K562 (cell line): Measurements from ENCODE around the gene DHRS13.

Experiments used
- CEBPG ChIP-seq, 3 experiments: fragments of 200-800 bp in 1 of 3; sonication (Bioruptor generic) in 1 of 3; sonication (generic) in 1 of 3; formaldehyde crosslinking in 1 of 3; IDR thresholded peaks in 2 of 3; conservative IDR thresholded peaks in 1 of 3; 2 replicates each; pipeline versions ENCODE4 v1.6.1 to v1.8.0; 2016 to 2022; ENCODE audit warnings: missing compliant biosample characterization in 2 of 3, missing genetic modification characterization in 2 of 3, mild to moderate bottlenecking in 1 of 3, missing genetic modification reagents in 1 of 3
- CTCF ChIP-seq, 3 experiments: IDR thresholded peaks in 2 of 3; conservative IDR thresholded peaks in 1 of 3; 2 replicates each; pipeline ENCODE4 v1.5.1; 2011 to 2012; ENCODE audit warnings: low read length in 3 of 3, mild to moderate bottlenecking in 3 of 3, control low read depth in 2 of 3, improper control_type of control experiment in 1 of 3, inconsistent platforms in 1 of 3, low read depth in 1 of 3, mixed read lengths in 1 of 3, moderate library complexity in 1 of 3; ENCODE audit not compliant: insufficient read depth in 2 of 3
- EP300 ChIP-seq: IDR thresholded peaks from 2 replicates; pipeline ENCODE4 v1.6.1; 2012; ENCODE audit warnings: low read length, improper control_type of control experiment
- HDAC8 ChIP-seq: fragments of 450-650 bp; IDR thresholded peaks from 2 replicates; pipeline ENCODE4 v1.6.1; 2016; ENCODE audit warnings: mild to moderate bottlenecking, missing genetic modification characterization, moderate library complexity, missing compliant biosample characterization
- JUN ChIP-seq, 2 experiments: sonication (generic) in 1 of 2; formaldehyde crosslinking in 1 of 2; IDR thresholded peaks; 2 replicates each; pipeline versions ENCODE4 v1.6.1 to v1.8.0; 2012 to 2022; ENCODE audit warnings: borderline replicate concordance in 2 of 2, mild to moderate bottlenecking in 2 of 2, improper control_type of control experiment in 1 of 2, low read depth in 1 of 2, low read length in 1 of 2, missing genetic modification reagents in 1 of 2
- MAX ChIP-seq: sonication (generic); formaldehyde crosslinking; IDR thresholded peaks from 2 replicates; pipeline ENCODE4 v1.9.0; 2022; ENCODE audit warnings: mild to moderate bottlenecking, missing genetic modification reagents
- PTBP1 ChIP-seq: fragments of 200-400 bp; formaldehyde crosslinking; IDR thresholded peaks from 2 replicates; pipeline ENCODE4 v1.6.1; 2017; ENCODE audit warnings: low read depth, low read length
- RAD21 ChIP-seq, 2 experiments: fragments of 250-450 bp in 1 of 2; fragments of 450-650 bp in 1 of 2; sonication (Bioruptor Pico) in 1 of 2; formaldehyde crosslinking in 1 of 2; IDR thresholded peaks in 1 of 2; conservative IDR thresholded peaks in 1 of 2; 2 replicates each; pipeline versions ENCODE4 v1.4.0 to v1.8.0; 2020 to 2022; ENCODE audit warnings: mild to moderate bottlenecking in 2 of 2, moderate library complexity in 1 of 2
- ZBTB26 ChIP-seq: fragments of 450-650 bp; formaldehyde crosslinking; IDR thresholded peaks from 2 replicates; pipeline ENCODE4 v1.4.0; 2022; ENCODE audit warnings: missing genetic modification characterization
- ZNF12 ChIP-seq: sonication (generic); formaldehyde crosslinking; IDR thresholded peaks from 2 replicates; pipeline ENCODE4 v1.4.0; 2020; ENCODE audit warnings: mild to moderate bottlenecking, missing genetic modification reagents
- ZNF232 ChIP-seq: sonication (generic); formaldehyde crosslinking; IDR thresholded peaks from 2 replicates; pipeline ENCODE4 v1.8.0; 2022; ENCODE audit warnings: mild to moderate bottlenecking, missing genetic modification reagents
- ZNF263 ChIP-seq: sonication (generic); formaldehyde crosslinking; IDR thresholded peaks from 2 replicates; pipeline ENCODE4 v1.8.0; 2022; ENCODE audit warnings: mild to moderate bottlenecking, missing genetic modification reagents, borderline replicate concordance

- no peak for TF ChIP-seq ZNF232 (CRISPR knock-in tag)
- no peak for TF ChIP-seq CTCF (IDR thresholded peaks at IDR 0.05 in 2 of 3, conservative IDR thresholded peaks at IDR 0.05 in 1 of 3; ENCODE audit: insufficient read depth in 2 of 3, low read depth in 1 of 3, low read length in 3 of 3)
- TF ChIP-seq RAD21 (CRISPR knock-in tag; conservative IDR thresholded peaks at IDR 0.05 in 1 of 2, IDR thresholded peaks at IDR 0.05 in 1 of 2), result no peak
- no peak for TF ChIP-seq JUN (IDR thresholded peaks at IDR 0.05; ENCODE audit: borderline replicate concordance, low read depth, low read length)
- TF ChIP-seq JUN (CRISPR knock-in tag; IDR thresholded peaks at IDR 0.05; ENCODE audit: borderline replicate concordance), result no peak
- TF ChIP-seq PTBP1, result no peak
- TF ChIP-seq EP300, result no peak
- no peak for TF ChIP-seq ZBTB26
- no peak for TF ChIP-seq ZNF12
- TF ChIP-seq CEBPG (CRISPR knock-in tag; IDR thresholded peaks at IDR 0.05), result no peak
- TF ChIP-seq CEBPG (tag; conservative IDR thresholded peaks at IDR 0.05 in 1 of 2, IDR thresholded peaks at IDR 0.05 in 1 of 2), result no peak
- no peak for TF ChIP-seq HDAC8 (tag)
- no peak for TF ChIP-seq ZNF263 (CRISPR knock-in tag)
- TF ChIP-seq MAX (CRISPR knock-in tag), result no peak
Measured at GRCh38 chr17:28940675-28941074, 37.8 kb upstream of the DHRS13 start.
